ENCODE measurements around the gene SSC4D.

DNA sequence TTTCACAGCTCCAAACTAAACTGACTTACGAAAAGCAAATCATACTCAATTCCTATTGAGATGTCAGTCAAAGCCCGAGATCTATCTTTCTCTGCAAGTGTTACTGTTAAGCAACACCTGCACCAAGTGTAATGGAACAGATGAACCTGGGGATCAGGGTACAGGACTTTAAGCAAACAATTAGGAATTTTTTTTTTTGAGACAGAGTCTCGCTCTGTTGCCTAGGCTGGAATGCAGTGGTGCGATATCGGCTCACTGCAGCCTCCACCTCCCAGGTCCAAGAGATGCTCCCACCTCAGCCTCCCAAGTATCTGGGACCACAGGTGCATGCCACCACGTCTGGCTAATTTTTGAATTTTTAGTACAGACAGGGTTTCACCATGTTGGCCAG is 65.6 kb downstream of the SSC4D start:
- TF ChIP-seq, protein P1, sequence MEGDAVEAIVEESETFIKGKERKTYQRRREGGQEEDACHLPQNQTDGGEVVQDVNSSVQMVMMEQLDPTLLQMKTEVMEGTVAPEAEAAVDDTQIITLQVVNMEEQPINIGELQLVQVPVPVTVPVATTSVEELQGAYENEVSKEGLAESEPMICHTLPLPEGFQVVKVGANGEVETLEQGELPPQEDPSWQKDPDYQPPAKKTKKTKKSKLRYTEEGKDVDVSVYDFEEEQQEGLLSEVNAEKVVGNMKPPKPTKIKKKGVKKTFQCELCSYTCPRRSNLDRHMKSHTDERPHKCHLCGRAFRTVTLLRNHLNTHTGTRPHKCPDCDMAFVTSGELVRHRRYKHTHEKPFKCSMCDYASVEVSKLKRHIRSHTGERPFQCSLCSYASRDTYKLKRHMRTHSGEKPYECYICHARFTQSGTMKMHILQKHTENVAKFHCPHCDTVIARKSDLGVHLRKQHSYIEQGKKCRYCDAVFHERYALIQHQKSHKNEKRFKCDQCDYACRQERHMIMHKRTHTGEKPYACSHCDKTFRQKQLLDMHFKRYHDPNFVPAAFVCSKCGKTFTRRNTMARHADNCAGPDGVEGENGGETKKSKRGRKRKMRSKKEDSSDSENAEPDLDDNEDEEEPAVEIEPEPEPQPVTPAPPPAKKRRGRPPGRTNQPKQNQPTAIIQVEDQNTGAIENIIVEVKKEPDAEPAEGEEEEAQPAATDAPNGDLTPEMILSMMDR (conservative IDR thresholded peaks at IDR 0.05; ENCODE audit: low read depth in 2 of 2), result no peak
- no peak for TF ChIP-seq POLR2AphosphoS5 (IDR thresholded peaks at IDR 0.05; ENCODE audit: low read depth)
- no peak for TF ChIP-seq EZH2 (IDR thresholded peaks at IDR 0.05; ENCODE audit: low read depth, unreplicated experiment)
- no peak for TF ChIP-seq JUNB (IDR thresholded peaks at IDR 0.05; ENCODE audit: unreplicated experiment)
- TF ChIP-seq, protein P2, sequence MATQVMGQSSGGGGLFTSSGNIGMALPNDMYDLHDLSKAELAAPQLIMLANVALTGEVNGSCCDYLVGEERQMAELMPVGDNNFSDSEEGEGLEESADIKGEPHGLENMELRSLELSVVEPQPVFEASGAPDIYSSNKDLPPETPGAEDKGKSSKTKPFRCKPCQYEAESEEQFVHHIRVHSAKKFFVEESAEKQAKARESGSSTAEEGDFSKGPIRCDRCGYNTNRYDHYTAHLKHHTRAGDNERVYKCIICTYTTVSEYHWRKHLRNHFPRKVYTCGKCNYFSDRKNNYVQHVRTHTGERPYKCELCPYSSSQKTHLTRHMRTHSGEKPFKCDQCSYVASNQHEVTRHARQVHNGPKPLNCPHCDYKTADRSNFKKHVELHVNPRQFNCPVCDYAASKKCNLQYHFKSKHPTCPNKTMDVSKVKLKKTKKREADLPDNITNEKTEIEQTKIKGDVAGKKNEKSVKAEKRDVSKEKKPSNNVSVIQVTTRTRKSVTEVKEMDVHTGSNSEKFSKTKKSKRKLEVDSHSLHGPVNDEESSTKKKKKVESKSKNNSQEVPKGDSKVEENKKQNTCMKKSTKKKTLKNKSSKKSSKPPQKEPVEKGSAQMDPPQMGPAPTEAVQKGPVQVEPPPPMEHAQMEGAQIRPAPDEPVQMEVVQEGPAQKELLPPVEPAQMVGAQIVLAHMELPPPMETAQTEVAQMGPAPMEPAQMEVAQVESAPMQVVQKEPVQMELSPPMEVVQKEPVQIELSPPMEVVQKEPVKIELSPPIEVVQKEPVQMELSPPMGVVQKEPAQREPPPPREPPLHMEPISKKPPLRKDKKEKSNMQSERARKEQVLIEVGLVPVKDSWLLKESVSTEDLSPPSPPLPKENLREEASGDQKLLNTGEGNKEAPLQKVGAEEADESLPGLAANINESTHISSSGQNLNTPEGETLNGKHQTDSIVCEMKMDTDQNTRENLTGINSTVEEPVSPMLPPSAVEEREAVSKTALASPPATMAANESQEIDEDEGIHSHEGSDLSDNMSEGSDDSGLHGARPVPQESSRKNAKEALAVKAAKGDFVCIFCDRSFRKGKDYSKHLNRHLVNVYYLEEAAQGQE (IDR thresholded peaks at IDR 0.05; ENCODE audit: unreplicated experiment), result no peak
- TF ChIP-seq CREB1 (CRISPR knock-in tag; IDR thresholded peaks at IDR 0.05; ENCODE audit: low read depth), result no peak
- TF ChIP-seq, protein P3, sequence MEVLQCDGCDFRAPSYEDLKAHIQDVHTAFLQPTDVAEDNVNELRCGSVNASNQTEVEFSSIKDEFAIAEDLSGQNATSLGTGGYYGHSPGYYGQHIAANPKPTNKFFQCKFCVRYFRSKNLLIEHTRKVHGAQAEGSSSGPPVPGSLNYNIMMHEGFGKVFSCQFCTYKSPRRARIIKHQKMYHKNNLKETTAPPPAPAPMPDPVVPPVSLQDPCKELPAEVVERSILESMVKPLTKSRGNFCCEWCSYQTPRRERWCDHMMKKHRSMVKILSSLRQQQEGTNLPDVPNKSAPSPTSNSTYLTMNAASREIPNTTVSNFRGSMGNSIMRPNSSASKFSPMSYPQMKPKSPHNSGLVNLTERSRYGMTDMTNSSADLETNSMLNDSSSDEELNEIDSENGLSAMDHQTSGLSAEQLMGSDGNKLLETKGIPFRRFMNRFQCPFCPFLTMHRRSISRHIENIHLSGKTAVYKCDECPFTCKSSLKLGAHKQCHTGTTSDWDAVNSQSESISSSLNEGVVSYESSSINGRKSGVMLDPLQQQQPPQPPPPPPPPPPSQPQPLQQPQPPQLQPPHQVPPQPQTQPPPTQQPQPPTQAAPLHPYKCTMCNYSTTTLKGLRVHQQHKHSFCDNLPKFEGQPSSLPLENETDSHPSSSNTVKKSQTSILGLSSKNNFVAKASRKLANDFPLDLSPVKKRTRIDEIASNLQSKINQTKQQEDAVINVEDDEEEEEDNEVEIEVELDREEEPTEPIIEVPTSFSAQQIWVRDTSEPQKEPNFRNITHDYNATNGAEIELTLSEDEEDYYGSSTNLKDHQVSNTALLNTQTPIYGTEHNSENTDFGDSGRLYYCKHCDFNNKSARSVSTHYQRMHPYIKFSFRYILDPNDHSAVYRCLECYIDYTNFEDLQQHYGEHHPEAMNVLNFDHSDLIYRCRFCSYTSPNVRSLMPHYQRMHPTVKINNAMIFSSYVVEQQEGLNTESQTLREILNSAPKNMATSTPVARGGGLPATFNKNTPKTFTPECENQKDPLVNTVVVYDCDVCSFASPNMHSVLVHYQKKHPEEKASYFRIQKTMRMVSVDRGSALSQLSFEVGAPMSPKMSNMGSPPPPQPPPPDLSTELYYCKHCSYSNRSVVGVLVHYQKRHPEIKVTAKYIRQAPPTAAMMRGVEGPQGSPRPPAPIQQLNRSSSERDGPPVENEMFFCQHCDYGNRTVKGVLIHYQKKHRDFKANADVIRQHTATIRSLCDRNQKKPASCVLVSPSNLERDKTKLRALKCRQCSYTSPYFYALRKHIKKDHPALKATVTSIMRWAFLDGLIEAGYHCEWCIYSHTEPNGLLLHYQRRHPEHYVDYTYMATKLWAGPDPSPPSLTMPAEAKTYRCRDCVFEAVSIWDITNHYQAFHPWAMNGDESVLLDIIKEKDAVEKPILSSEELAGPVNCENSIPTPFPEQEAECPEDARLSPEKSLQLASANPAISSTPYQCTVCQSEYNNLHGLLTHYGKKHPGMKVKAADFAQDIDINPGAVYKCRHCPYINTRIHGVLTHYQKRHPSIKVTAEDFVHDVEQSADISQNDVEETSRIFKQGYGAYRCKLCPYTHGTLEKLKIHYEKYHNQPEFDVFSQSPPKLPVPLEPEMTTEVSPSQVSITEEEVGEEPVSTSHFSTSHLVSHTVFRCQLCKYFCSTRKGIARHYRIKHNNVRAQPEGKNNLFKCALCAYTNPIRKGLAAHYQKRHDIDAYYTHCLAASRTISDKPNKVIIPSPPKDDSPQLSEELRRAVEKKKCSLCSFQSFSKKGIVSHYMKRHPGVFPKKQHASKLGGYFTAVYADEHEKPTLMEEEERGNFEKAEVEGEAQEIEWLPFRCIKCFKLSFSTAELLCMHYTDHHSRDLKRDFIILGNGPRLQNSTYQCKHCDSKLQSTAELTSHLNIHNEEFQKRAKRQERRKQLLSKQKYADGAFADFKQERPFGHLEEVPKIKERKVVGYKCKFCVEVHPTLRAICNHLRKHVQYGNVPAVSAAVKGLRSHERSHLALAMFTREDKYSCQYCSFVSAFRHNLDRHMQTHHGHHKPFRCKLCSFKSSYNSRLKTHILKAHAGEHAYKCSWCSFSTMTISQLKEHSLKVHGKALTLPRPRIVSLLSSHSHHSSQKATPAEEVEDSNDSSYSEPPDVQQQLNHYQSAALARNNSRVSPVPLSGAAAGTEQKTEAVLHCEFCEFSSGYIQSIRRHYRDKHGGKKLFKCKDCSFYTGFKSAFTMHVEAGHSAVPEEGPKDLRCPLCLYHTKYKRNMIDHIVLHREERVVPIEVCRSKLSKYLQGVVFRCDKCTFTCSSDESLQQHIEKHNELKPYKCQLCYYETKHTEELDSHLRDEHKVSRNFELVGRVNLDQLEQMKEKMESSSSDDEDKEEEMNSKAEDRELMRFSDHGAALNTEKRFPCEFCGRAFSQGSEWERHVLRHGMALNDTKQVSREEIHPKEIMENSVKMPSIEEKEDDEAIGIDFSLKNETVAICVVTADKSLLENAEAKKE (CRISPR knock-in tag; IDR thresholded peaks at IDR 0.05), result no peak
- TF ChIP-seq STAT1 (IDR thresholded peaks at IDR 0.05; ENCODE audit: unreplicated experiment), result no peak
